Natural killer cell treated with Interleukin-12 subunit alpha and Interleukin-12 subunit beta and Interleukin-15 and Interleukin-18, amount 100 ng/mL, for 72 hours (primary cell): Measurements from ENCODE around the gene CLASRP. TPM values are rescaled to one million over a fixed set of nuclear protein-coding genes. Genes with fewer than 3 reads are reported as not detected.

Experiments used
- ATAC-seq, 2 donors: fragments of 150-1000 bp; cut with Tn5 transposase in 1 of 2; sonication (Bioruptor Pico), chemical (Tn5 transposase) in 1 of 2; 2 replicates each; pipeline ENCODE4 v1.10.0; 2021
- DNase-seq: peaks from one replicate; pipeline ENCODE4 v3.0.0; 2022; ENCODE audit warnings: low spot score
- H3K27ac Mint-ChIP-seq, 2 donors: 1 replicate in 1 of 2; 2 replicates in 1 of 2; pipeline ENCODE4 v1.8.0; 2022; ENCODE audit warnings: mixed read lengths in 2 of 2, mild to moderate bottlenecking in 1 of 2, moderate library complexity in 1 of 2
- H3K27me3 Mint-ChIP-seq, 2 donors: 1 replicate in 1 of 2; 2 replicates in 1 of 2; pipeline ENCODE4 v1.8.0; 2022; ENCODE audit warnings: mixed read lengths in 2 of 2
- H3K36me3 Mint-ChIP-seq: one replicate; pipeline ENCODE4 v1.8.0; 2022; ENCODE audit warnings: mixed read lengths
- H3K4me1 Mint-ChIP-seq, 2 donors: 1 replicate in 1 of 2; 2 replicates in 1 of 2; pipeline ENCODE4 v1.8.0; 2022; ENCODE audit warnings: low read depth in 2 of 2, mixed read lengths in 2 of 2, mild to moderate bottlenecking in 1 of 2
- H3K4me3 Mint-ChIP-seq: one replicate; pipeline ENCODE4 v1.8.0; 2022; ENCODE audit warnings: mixed read lengths
- H3K9me3 Mint-ChIP-seq: 2 replicates; pipeline ENCODE4 v1.8.0; 2022; ENCODE audit warnings: mixed read lengths
- total RNA-seq, 2 donors: library from RNA; stranded (reverse); gene quantifications; one replicate each; pipeline ENCODE4 v1.2.3, GENCODE V29; 2022

The CLASRP gene
- total RNA-seq, 2 donors from 2014 or later = 84.1 to 147 TPM

DNA sequence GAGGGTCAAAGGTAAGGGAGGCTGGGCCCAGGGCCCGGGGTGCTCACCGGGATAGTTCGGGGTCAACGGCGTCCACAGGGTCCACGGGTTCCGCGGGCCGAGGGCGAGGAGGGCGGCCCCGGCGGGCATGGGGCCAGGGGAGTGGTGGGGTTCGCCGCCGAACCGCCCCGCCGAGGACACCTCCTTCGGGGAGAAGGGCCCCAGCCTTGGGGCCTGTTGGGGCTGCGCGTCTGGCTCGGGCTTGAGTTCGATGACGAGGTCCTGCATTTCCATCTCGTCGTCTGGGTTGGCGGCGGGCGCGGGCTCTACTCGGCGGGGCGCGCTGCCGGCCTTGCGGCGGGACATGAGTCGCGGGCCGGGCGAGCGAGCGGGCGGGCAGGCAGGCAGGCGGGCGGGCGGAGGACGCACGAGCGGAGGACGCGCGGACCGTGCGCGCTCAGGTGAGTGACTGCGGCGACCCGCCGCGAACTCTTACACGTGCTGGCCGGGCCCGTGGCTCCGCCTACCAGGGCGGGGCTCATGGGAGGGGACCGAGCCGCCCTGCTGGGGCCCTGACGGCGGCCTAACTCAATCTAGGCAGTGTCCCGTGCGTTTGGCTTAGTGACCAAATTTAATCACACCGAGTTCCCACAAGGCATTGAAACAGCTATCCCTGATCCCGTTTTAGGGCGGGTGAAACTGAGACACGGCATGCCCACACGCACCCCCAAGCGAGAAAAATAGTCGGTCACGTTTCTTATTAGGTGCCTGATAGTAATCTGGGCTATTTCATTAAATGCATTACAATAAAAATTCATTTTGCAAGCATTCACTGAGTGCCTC, 37.4 kb downstream of the CLASRP start, which contains the start of gene ZNF296:
Gene ZNF296 (minus strand): TSS at position 450 of the 822 bp plus-strand sequence. CDS start 105 bp downstream, at position 345.
- no peaks in the 10 kb centered on the region for H3K9me3 Mint-ChIP-seq
- H3K36me3 Mint-ChIP-seq = no peaks in the 10 kb centered on the region
- DNase-seq (peak; percentile 88), ATAC-seq (peak; percentile 77 to 80)
- H3K27me3 Mint-ChIP-seq = no peaks in the 10 kb centered on the region
- H3K27ac Mint-ChIP-seq = peak within 1 kb of the TSS; percentile 78 to 98
- peaks cover 21 to 31% of the 10 kb centered on the region in 2 donors for H3K4me1 Mint-ChIP-seq
- peak within 1 kb of the TSS; percentile 83 for H3K4me3 Mint-ChIP-seq

DNA sequence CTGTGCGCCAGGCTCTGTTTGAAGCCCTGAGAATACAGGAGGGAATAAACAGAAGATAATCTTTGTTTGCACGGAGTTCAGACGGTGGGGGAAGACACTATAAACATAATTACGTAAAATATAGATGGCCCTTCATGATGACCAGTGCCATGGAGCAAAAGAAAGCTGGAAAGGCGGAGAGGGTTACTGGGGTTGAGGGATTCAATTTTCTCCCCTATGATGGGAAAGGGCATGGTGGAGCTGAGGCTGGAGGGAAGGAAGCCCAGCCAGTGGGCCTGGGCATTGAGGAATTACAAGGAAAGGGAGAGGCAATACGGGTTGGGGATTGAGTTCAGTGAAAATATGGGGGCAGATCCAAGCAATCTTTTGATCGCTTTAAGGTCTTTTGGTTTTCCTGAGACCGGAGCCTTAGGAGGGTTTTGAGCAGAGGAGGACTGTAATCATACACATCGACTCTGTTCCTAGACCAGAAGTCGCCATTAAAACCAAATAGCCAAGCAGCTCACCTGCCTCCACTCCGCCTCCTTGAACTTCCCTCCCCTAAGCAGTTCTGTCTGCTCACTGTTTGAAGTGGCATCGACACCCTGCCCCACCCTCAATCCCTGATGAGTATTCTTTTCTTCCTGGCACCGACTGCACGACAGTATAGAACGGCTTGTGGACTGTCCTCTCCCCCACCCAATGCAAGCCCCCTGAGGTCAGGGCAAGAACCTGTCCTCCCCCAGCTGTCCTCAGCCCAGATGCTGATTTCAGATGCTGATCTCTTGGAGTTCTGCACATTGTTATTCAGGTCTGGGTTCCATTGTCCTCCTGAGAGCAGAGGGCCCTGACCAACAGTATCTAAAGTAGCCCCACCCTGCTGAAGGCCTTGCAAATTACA, 38.2 kb downstream of the CLASRP start:
- Mint-ChIP-seq H3K27me3 (no peaks in the 10 kb centered on the region), H3K27ac (peak overlapping the region; percentile 78 to 98), H3K9me3 (no peaks in the 10 kb centered on the region), H3K4me1 (peaks cover 29 to 39% of the 10 kb centered on the region in 2 donors), H3K36me3 (peaks cover 7% of the 10 kb centered on the region), H3K4me3 (peak overlapping the region; percentile 83)
- DNase-seq (no peak), ATAC-seq (no peak)

DNA sequence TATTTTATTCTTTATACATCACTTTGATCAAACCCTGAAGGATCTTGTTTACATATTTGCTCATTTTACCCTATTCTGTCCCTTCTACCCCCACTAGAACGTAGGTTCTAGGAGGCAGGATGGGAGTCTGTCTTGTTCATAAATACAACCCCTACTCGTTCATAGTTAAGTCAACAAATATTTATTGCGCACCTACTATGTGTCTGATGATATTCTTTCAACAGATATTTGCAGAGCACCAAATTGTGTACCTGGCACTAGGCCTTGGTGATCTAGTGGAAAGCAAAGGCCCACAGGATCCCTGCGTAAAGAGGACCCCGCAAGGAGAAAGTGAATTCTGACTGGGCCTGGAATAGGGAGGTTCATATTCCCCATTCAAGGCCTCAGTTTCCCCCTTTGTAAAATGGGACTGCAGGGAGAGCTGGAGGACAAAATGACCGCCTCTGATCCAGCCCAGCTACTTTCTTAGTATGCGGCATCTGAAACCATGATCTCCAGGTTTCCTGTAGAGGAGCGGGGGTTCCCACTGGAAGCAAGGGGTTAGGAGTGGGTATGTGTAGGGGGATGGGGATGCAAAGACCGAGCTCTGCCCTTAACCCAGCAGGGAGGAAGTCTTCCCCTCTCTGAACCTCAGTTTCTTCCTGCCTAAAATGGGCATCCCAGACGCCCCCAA, 39.7 kb downstream of the CLASRP start:
- Mint-ChIP-seq H3K27me3 (no peaks in the 10 kb centered on the region), H3K36me3 (peaks cover 11% of the 10 kb centered on the region), H3K27ac (peak overlapping the region; percentile 98 to 99), H3K9me3 (no peaks in the 10 kb centered on the region), H3K4me3 (peak overlapping the region; percentile 100), H3K4me1 (peaks cover 33 to 42% of the 10 kb centered on the region in 2 donors)
- DNase-seq (no peak), ATAC-seq (no peak)

DNA sequence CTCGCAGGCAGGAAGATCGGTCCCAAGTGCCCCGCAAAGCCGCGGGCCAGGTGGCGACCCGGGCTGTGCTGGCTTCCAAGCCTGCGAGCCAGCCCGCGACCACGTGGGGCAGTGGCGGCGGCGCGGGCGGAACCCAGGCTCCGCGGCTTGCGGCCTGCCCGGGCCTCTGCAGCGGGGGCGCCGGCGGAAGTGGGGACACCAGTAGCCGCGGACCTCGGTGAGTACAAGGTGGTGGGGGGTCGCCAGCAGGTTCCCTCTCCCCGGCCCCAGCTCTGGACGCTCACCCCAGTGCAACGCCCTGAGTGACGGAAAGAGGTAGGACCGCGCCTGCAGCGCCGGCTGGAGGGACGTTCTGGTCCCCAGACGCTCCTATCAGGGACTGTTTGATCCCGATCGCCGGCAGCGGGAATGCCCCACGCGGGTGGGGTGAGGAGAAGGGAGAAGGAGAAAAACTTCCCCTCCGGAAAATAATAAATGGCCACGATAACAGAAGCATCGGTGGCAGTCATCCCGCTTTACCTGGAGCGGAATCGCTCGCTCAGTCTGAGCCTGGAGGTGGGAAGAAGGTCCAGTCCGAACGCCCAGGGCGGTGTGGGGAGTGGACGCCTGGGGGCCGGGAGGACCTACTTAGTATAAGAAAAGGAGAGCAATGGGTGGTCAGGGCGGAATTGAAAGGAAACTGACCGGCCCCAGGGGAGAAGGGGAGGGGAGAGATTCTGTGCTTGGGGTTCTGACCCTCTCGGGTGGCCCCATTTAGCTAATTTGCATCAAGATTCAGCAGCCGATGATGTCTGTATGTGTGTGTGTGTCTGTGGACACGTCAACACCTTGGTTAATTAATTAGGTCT, 40.4 kb downstream of the CLASRP start, which contains the start of gene GEMIN7:
Gene GEMIN7 (plus strand): TSS at position 198 of the 848 bp plus-strand sequence. CDS start 10,855 bp downstream, outside the sequence.
- Mint-ChIP-seq H3K4me1 (peaks cover 33 to 42% of the 10 kb centered on the region in 2 donors), H3K36me3 (peaks cover 11% of the 10 kb centered on the region), H3K4me3 (peak within 1 kb of the TSS; percentile 100), H3K9me3 (no peaks in the 10 kb centered on the region), H3K27me3 (no peaks in the 10 kb centered on the region), H3K27ac (peak within 1 kb of the TSS; percentile 98 to 99)
- peak; percentile 83 to 84 for ATAC-seq
- peak; percentile 86 for DNase-seq

DNA sequence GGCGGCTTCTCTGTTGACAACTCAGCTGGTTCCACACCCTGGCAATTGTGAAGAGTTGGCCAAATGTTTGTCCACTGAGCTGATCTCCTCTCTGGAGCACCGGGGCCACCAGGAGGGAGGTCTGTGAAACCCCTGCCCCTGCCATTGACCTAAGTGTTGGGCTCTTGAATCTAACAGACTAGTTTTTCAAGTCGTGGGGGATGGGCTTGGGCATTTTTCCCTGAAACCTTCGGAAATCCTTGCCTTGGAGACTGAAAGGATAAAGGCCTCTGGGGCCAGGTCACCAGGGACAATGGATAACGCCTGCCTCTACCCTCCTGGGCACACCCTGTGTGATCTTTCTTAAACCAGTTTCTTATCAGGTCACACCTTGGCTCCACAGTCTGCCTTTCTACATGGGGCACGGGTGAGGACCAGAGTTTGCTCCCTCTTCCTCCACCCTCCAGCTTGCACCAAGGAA, 41.1 kb downstream of the CLASRP start:
- Mint-ChIP-seq H3K9me3 (no peaks in the 10 kb centered on the region), H3K27me3 (no peaks in the 10 kb centered on the region), H3K4me3 (peak overlapping the region; percentile 100), H3K4me1 (peaks cover 33 to 39% of the 10 kb centered on the region in 2 donors), H3K36me3 (peaks cover 11% of the 10 kb centered on the region), H3K27ac (peak overlapping the region; percentile 98 to 99)
- no peak for DNase-seq
- ATAC-seq = no peak

DNA sequence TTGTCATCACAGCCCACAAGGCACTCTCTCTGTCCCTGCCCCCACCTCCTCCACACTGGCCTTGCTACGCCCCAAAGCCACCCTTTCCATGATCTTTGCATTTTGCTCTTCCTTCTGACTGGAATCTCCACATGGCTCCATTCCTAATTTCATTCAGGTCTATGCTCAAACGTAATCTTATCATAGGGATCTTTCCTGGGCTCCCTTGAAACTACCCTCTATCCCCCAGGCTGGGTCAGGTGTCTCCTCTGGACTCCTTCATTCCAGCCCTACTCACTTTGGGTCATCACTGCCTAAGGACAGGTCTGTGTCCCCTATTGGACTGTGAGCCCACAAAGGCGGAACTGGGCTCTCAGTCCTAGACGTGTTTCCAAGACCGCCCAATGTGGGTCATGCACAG, 43.3 kb downstream of the CLASRP start:
- DNase-seq (no peak), ATAC-seq (no peak)
- Mint-ChIP-seq H3K4me3 (peak overlapping the region; percentile 51), H3K9me3 (no peaks in the 10 kb centered on the region), H3K36me3 (peaks cover 11% of the 10 kb centered on the region), H3K27ac (peak overlapping the region; percentile 46 to 53), H3K27me3 (no peaks in the 10 kb centered on the region), H3K4me1 (peaks cover 36 to 39% of the 10 kb centered on the region in 2 donors)

DNA sequence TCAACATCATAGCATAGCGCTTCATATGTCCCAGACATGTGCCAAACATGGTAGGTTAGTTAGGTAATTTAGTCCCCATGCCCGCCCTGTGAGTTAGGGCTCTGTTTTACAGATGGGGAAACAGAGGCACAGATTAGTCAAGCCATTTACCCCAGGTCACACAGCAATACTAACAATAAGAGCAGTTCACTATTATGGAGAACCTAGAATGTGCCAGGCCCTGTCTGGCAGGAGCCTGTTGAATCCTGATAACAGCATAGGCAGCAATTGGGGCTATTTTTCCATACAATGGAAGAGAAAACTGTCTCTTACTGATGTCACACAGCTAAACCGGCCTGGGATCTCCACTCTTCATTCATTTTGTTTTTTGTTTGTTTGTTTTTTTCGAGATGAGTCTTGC, 47.6 kb downstream of the CLASRP start:
- H3K27ac Mint-ChIP-seq = peak overlapping the region; percentile 85 to 86
- H3K4me3 Mint-ChIP-seq = no peak overlapping the region
- no peak for DNase-seq
- H3K27me3 Mint-ChIP-seq = no peaks in the 10 kb centered on the region
- H3K4me1 Mint-ChIP-seq = peaks cover 37 to 40% of the 10 kb centered on the region in 2 donors
- no peaks in the 10 kb centered on the region for H3K9me3 Mint-ChIP-seq
- ATAC-seq = no peak
- H3K36me3 Mint-ChIP-seq = peaks cover 18% of the 10 kb centered on the region

DNA sequence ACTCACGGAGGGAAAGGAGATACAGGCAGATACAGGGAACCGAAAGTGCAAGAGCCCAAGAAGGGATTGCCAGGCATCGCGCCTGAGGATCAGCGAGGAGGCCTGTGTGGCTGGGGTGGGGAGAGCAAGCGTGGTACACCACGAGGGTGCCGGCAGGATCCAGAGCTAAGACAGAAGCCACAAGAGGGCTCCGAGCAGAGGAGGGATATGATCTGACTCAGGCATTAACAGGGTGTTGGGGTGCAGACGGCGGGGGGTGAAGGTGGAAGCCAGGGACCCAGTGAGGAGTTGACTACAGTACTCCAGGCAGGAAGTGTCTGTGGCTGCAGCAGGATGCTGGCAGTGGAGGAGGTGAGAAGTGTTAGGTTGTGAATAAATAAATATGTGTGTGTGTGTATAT, 48.7 kb downstream of the CLASRP start:
- no peaks in the 10 kb centered on the region for H3K9me3 Mint-ChIP-seq
- no peaks in the 10 kb centered on the region for H3K27me3 Mint-ChIP-seq
- peak; percentile 84 to 90 for ATAC-seq
- H3K27ac Mint-ChIP-seq = peak overlapping the region; percentile 85 to 86
- H3K36me3 Mint-ChIP-seq = peaks cover 10% of the 10 kb centered on the region
- peaks cover 37 to 38% of the 10 kb centered on the region in 2 donors for H3K4me1 Mint-ChIP-seq
- peak overlapping the region; percentile 82 for H3K4me3 Mint-ChIP-seq
- peak; percentile 86 for DNase-seq

DNA sequence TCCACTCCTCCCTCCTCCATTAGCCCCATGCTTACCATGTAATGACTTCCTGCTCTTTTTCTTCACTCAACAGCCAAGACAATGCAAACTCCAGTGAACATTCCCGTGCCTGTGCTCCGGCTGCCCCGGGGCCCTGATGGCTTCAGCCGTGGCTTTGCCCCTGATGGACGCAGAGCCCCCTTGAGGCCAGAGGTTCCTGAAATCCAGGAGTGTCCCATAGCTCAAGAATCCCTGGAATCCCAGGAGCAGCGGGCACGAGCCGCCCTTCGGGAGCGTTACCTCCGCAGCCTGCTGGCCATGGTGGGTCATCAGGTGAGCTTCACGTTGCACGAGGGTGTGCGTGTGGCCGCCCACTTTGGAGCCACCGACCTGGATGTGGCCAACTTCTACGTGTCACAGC, 51.2 kb downstream of the CLASRP start:
- no peak for DNase-seq
- Mint-ChIP-seq H3K36me3 (peaks cover 10% of the 10 kb centered on the region), H3K9me3 (no peaks in the 10 kb centered on the region), H3K4me1 (peaks cover 54 to 55% of the 10 kb centered on the region in 2 donors), H3K27ac (no peak overlapping the region), H3K27me3 (no peaks in the 10 kb centered on the region), H3K4me3 (no peak overlapping the region)
- no peak for ATAC-seq

DNA sequence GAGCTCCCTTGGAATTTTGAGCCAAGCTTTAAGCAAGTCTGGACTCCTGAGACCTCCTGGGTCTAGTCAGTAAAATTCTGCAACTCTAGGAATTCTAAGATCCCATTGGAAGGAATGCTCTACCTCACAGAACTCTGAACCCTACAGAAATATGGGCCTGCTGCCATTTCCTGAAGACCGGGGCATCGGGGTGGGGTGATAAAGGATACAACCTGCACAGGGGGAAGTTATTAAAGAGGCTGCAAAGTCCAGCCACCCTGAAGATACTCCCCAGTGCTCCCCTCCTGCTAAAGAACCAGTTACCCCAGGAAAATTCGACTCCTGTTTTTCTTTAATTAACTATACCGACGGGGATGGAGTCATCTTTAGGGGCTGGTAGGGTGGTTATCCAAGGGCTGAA, 51.8 kb downstream of the CLASRP start:
- Mint-ChIP-seq H3K4me3 (peak overlapping the region; percentile 5), H3K36me3 (peaks cover 10% of the 10 kb centered on the region), H3K27ac (peak overlapping the region in 1 of 2 donors; percentile 96), H3K27me3 (no peaks in the 10 kb centered on the region), H3K4me1 (peaks cover 54 to 55% of the 10 kb centered on the region in 2 donors), H3K9me3 (no peaks in the 10 kb centered on the region)
- ATAC-seq (no peak), DNase-seq (no peak)

DNA sequence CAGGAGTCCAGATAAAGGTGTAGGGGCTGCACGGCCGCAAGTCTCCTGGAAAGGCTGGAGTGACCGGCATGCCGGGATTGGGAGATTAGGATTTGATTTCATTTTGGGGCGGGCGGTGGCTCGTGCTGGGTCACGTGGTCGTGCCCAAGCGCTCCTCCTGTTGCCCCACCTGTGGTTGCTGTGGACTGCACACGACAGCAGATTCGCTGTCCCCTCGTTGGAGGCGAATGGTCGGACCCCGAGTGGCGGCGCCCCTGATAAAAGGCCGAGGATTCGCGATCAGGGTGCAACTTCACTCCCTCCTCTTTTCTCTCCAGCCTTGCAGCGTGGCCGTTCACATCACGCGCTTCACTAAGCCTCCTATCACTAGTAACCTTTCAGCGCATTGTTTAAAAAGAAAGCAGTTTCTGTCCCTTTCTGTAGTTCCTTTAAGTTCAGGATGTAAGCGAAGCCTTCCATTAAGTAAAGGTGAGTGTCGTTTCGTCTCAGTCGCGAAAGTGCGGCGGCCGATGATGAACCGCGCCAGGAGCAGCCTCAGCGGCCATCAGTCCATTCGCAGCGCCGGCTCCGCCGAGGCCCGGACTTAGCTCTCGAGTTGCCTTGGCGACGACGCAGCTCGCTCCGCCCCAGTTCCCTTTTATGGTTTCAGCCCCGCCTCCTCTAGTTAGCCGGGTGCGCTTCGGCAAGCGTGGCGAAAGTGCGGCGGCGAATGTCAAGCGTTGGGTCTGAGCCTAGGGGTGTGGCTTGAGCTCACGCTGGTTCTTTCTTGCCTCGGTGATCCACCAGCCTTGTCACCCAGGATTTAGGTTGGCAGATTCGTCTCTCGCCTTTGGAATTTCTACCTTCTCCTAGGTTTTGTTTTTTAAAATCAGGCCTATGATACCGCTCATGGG, 52.4 kb downstream of the CLASRP start:
- Mint-ChIP-seq H3K36me3 (peaks cover 10% of the 10 kb centered on the region), H3K9me3 (no peaks in the 10 kb centered on the region), H3K4me1 (peaks cover 59 to 60% of the 10 kb centered on the region in 2 donors), H3K27me3 (no peaks in the 10 kb centered on the region), H3K27ac (peak overlapping the region; percentile 96 to 98), H3K4me3 (peak overlapping the region; percentile 89)
- ATAC-seq (peak; percentile 84 to 90), DNase-seq (peak; percentile 97)
